Muscle of back (tissue), 11 donors: Measurements from ENCODE around the gene TMPRSS5. TPM values are rescaled to one million over a fixed set of nuclear protein-coding genes. Genes with fewer than 3 reads are reported as not detected.
"Not testable (repeated sequence)": the region's sequence is repeated elsewhere in the genome, so short reads cannot be mapped to it uniquely, and the experiment has no call there.

Source experiments
- DNase-seq, 3 donors: peaks; one replicate each; pipeline versions ENCODE4 v3.0.0 to v3.0.0-alpha.2; 2013
- polyA plus RNA-seq, 10 donors: library from polyadenylated mRNA; unstranded; fragments of 120-200 nt; gene quantifications; one replicate each; pipeline ENCODE4 v1.2.1, GENCODE V29; 2013; ENCODE audit not compliant: insufficient read length in 10 of 10

The TMPRSS5 gene
- polyA plus RNA-seq, 10 donors, result 0.55 to 2.2 (median 0.89) TPM

- DNase-seq, result no peak
Observed at GRCh38 chr11:113697756-113698407, 8.2 kb downstream of the TMPRSS5 start.

- DNase-seq, result no peak
Observed at GRCh38 chr11:113697111-113697510, 9.0 kb downstream of the TMPRSS5 start.

- no peak for DNase-seq
Observed at GRCh38 chr11:113695207-113695606, 10.9 kb downstream of the TMPRSS5 start.

- DNase-seq, result no peak
Observed at GRCh38 chr11:113694390-113694789, 11.7 kb downstream of the TMPRSS5 start.

- no peak for DNase-seq
Observed at GRCh38 chr11:113693030-113693429, 13.1 kb downstream of the TMPRSS5 start.

GRCh38 chr11:113690619-113691569 is 15.2 kb downstream of the TMPRSS5 start:
- DNase-seq, result peak in 1 of 3 donors; percentile 16

- DNase-seq, result no peak
Observed at GRCh38 chr11:113689768-113690618, 16.1 kb downstream of the TMPRSS5 start.

- DNase-seq, result no peak
Observed at GRCh38 chr11:113685654-113686359, 20.3 kb downstream of the TMPRSS5 start.

- peak in 2 of 3 donors; percentile 21 to 40 for DNase-seq
Observed at GRCh38 chr11:113684496-113684895, 21.6 kb downstream of the TMPRSS5 start.

GRCh38 chr11:113683481-113684046 is 22.5 kb downstream of the TMPRSS5 start:
- no peak for DNase-seq

GRCh38 chr11:113681711-113682413 is 24.2 kb downstream of the TMPRSS5 start:
- DNase-seq, result peak in 2 of 3 donors; percentile 23 to 39

- no peak for DNase-seq
Observed at GRCh38 chr11:113681282-113681681, 24.8 kb downstream of the TMPRSS5 start.

GRCh38 chr11:113677685-113678084 is 28.4 kb downstream of the TMPRSS5 start:
- DNase-seq, result no peak

- DNase-seq, result peak in 1 of 3 donors; percentile 38
Observed at GRCh38 chr11:113675565-113675964, 30.5 kb downstream of the TMPRSS5 start.

- DNase-seq, result peak in 1 of 3 donors; percentile 94
Observed at GRCh38 chr11:113675003-113675561, 31.0 kb downstream of the TMPRSS5 start.

GRCh38 chr11:113674397-113674685 is 31.8 kb downstream of the TMPRSS5 start:
- DNase-seq, result no peak

GRCh38 chr11:113673550-113674396 is 32.3 kb downstream of the TMPRSS5 start:
- DNase-seq, result no peak

GRCh38 chr11:113671914-113672313 is 34.2 kb downstream of the TMPRSS5 start:
- DNase-seq, result not testable (repeated sequence)

- no peak for DNase-seq
Observed at GRCh38 chr11:113670831-113671215, 35.3 kb downstream of the TMPRSS5 start.
